Measurements from ENCODE around the gene GTPBP8.

The GTPBP8 gene

GRCh38 chr3:112967828-112968227 lies 23.0 kb upstream of the GTPBP8 start:
- no peaks in the 10 kb centered on the region for H3K9me3 ChIP-seq (ENCODE audit: low read depth, low read length)
- TF ChIP-seq POLR2AphosphoS5 (IDR thresholded peaks at IDR 0.05; ENCODE audit: borderline replicate concordance, low read depth, low read length) (no peak), EZH2 (IDR thresholded peaks at IDR 0.05) (no peak), FOXP2 (optimal IDR thresholded peaks at IDR 0.05; ENCODE audit: control extremely low read depth, extremely low read length, insufficient read depth) (no peak)
- H3K9ac ChIP-seq (ENCODE audit: insufficient read length) = no peak overlapping the region
- no peak overlapping the region for H3K4me3 ChIP-seq
- H3K36me3 ChIP-seq (ENCODE audit: insufficient read depth, low read length) = no peaks in the 10 kb centered on the region
- DNase-seq (ENCODE audit: low read depth, low spot score) = no peak
- H3K27ac ChIP-seq = no peak overlapping the region

DNA sequence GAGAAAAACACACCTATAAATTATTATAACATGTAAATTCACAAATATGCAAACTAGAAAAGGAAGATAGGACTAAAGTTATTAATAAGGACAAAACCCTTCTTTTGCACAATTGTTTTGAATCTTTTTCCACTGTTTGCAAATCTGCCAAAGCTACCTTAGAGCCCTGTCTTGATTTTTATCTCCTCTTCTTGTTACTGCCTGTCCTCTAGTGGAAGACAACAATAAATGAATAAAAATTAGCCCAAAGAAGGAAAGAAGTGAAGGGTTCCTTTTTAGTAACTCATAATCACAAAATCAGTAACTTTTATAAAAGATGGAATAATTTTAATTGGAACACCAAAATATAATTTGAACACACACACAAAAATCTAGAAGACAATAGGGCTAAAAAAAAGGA lies 18.6 kb upstream of the GTPBP8 start:
- H3K9ac ChIP-seq (ENCODE audit: insufficient read length) = no peak overlapping the region
- TF ChIP-seq FOXP2 (optimal IDR thresholded peaks at IDR 0.05; ENCODE audit: control extremely low read depth, extremely low read length, insufficient read depth) (no peak), POLR2AphosphoS5 (IDR thresholded peaks at IDR 0.05; ENCODE audit: borderline replicate concordance, low read depth, low read length) (no peak), EZH2 (IDR thresholded peaks at IDR 0.05) (no peak)
- H3K4me3 ChIP-seq = no peak overlapping the region
- no peak for DNase-seq (ENCODE audit: low read depth, low spot score)
- H3K9me3 ChIP-seq (ENCODE audit: low read depth, low read length) = no peaks in the 10 kb centered on the region
- H3K36me3 ChIP-seq (ENCODE audit: insufficient read depth, low read length) = no peaks in the 10 kb centered on the region
- no peak overlapping the region for H3K27ac ChIP-seq

- Histone ChIP-seq H3K9me3 (ENCODE audit: low read depth, low read length) (no peaks in the 10 kb centered on the region), H3K27ac (no peak overlapping the region), H3K4me3 (peak overlapping the region; percentile 34; the same call in 1 of the 2 replicates), H3K9ac (ENCODE audit: insufficient read length) (no peak overlapping the region), H3K36me3 (ENCODE audit: insufficient read depth, low read length) (no peaks in the 10 kb centered on the region)
- TF ChIP-seq EZH2 (IDR thresholded peaks at IDR 0.05) (no peak), FOXP2 (optimal IDR thresholded peaks at IDR 0.05; ENCODE audit: control extremely low read depth, extremely low read length, insufficient read depth) (no peak), POLR2AphosphoS5 (IDR thresholded peaks at IDR 0.05; ENCODE audit: borderline replicate concordance, low read depth, low read length) (no peak)
- no peak for DNase-seq (ENCODE audit: low read depth, low spot score)
Measured at GRCh38 chr3:112973325-112974177, 17.2 kb upstream of the GTPBP8 start.

- Histone ChIP-seq H3K27ac (no peak overlapping the region), H3K36me3 (ENCODE audit: insufficient read depth, low read length) (no peaks in the 10 kb centered on the region), H3K4me3 (peak overlapping the region; percentile 34), H3K9ac (ENCODE audit: insufficient read length) (no peak overlapping the region), H3K9me3 (ENCODE audit: low read depth, low read length) (no peaks in the 10 kb centered on the region)
- TF ChIP-seq EZH2 (IDR thresholded peaks at IDR 0.05) (no peak), FOXP2 (optimal IDR thresholded peaks at IDR 0.05; ENCODE audit: control extremely low read depth, extremely low read length, insufficient read depth) (no peak), POLR2AphosphoS5 (IDR thresholded peaks at IDR 0.05; ENCODE audit: borderline replicate concordance, low read depth, low read length) (no peak)
- no peak for DNase-seq (ENCODE audit: low read depth, low spot score)
Measured at GRCh38 chr3:112974178-112974517, 16.6 kb upstream of the GTPBP8 start.

DNA sequence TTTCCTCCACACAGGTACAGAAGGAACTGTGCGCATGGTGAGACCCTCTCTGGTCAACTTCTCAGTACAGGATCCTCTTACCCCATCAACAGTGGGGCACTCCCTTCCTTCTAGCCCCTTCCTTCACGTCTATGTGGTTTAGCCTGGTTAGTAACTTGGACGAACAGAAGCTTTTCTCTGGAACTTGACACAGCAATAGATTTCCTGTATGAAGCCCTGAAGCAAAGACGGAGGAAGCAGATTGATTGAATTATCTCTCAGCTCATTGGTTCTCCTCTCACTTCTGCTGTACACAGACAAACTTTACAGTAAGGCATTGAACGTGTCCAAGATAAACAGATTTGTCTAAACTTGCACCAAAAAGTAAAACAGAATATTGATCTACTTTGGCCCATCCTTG lies 15.9 kb upstream of the GTPBP8 start, which contains the start of gene CD200R1:
Gene CD200R1 (minus strand): TSS at position 210 of the 400 bp plus-strand sequence. CDS start 246 bp downstream, outside the sequence.
- TF ChIP-seq FOXP2 (optimal IDR thresholded peaks at IDR 0.05; ENCODE audit: control extremely low read depth, extremely low read length, insufficient read depth) = peak; percentile 77
- no peak for TF ChIP-seq POLR2AphosphoS5 (IDR thresholded peaks at IDR 0.05; ENCODE audit: borderline replicate concordance, low read depth, low read length)
- Histone ChIP-seq H3K4me3 (peak within 1 kb of the TSS; percentile 42), H3K9me3 (ENCODE audit: low read depth, low read length) (no peaks in the 10 kb centered on the region), H3K9ac (ENCODE audit: insufficient read length) (no peak within 1 kb of the TSS), H3K27ac (peak within 1 kb of the TSS; percentile 78), H3K36me3 (ENCODE audit: insufficient read depth, low read length) (no peaks in the 10 kb centered on the region)
- DNase-seq (ENCODE audit: low read depth, low spot score) = peak; percentile 30

DNA sequence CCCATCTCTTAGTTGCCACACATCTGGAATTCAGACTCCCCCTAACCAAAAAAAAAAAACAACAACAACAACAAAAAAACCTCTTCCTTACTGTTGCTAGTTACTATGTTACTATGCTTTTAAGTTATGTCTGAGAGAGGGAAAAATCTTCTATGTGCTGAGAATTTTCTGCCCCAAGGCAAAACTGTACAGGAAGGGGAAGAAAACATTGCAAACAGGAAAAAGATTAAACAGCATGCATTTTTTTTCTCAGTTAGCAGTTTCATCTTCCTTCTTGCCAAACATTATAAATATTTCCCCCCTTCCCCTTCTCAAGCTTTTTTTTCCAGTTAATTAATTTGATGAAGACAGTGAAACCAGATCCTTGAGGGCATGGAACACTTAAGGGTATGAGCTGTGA lies 14.8 kb upstream of the GTPBP8 start:
- TF ChIP-seq FOXP2 (optimal IDR thresholded peaks at IDR 0.05; ENCODE audit: control extremely low read depth, extremely low read length, insufficient read depth) (peak; percentile 72), POLR2AphosphoS5 (IDR thresholded peaks at IDR 0.05; ENCODE audit: borderline replicate concordance, low read depth, low read length) (peak; percentile 57; the same call in 1 of the 2 replicates), EZH2 (IDR thresholded peaks at IDR 0.05) (no peak)
- Histone ChIP-seq H3K36me3 (ENCODE audit: insufficient read depth, low read length) (no peaks in the 10 kb centered on the region), H3K9me3 (ENCODE audit: low read depth, low read length) (no peaks in the 10 kb centered on the region), H3K4me3 (peak overlapping the region; percentile 42), H3K27ac (peak overlapping the region; percentile 78), H3K9ac (ENCODE audit: insufficient read length) (no peak overlapping the region)
- DNase-seq (ENCODE audit: low read depth, low spot score) = peak; percentile 86

DNA sequence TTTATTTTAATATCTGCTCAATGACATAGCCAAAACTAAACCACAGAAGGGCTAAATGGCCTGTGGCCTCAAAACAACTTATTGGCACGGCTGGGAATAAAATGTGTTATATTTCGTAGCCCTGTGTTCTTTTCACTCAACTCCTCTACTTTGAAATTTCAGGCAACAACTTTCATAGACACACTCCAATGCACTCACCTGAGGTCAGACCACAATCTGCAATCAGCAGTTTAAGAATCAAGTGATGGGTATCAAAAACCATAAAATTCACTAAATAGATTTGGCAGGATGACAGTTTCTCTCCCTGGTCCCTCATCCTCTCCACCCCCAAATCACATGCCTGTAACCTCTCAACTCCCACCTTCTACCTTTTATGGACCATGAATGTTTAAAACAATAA lies 13.8 kb upstream of the GTPBP8 start:
- H3K27ac ChIP-seq = no peak overlapping the region
- no peaks in the 10 kb centered on the region for H3K9me3 ChIP-seq (ENCODE audit: low read depth, low read length)
- DNase-seq (ENCODE audit: low read depth, low spot score) = no peak
- H3K4me3 ChIP-seq = no peak overlapping the region
- no peaks in the 10 kb centered on the region for H3K36me3 ChIP-seq (ENCODE audit: insufficient read depth, low read length)
- H3K9ac ChIP-seq (ENCODE audit: insufficient read length) = no peak overlapping the region
- TF ChIP-seq EZH2 (IDR thresholded peaks at IDR 0.05) = no peak
- TF ChIP-seq FOXP2 (optimal IDR thresholded peaks at IDR 0.05; ENCODE audit: control extremely low read depth, extremely low read length, insufficient read depth) = no peak
- no peak for TF ChIP-seq POLR2AphosphoS5 (IDR thresholded peaks at IDR 0.05; ENCODE audit: borderline replicate concordance, low read depth, low read length)

DNA sequence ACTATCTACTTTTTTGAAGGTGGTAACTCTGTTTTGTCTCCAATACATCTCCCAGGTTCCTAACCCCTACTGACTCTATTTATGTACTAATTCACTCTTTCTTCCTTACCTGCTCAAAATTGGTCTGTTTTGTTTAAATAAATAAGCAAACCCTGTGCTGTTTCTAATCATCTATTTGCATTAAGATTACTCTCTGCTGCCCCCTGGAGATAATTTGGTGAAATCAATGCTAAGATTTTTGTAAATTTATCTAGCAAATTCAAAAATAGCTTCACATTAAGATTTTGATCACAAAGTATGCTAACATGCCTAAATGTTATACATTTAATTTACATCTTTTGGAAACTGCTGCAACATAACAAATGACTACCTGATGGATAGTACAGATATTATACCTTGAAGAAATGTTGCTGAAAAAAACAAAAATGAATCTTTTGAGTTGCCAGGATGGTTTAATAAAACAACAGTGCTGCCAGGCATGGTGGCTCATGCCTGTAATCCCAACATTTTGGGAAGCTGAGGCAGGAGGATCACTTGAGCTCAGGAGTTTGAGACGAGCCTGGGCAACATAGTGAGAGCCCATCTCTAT lies 11.4 kb upstream of the GTPBP8 start:
- H3K27ac ChIP-seq = no peak overlapping the region
- H3K36me3 ChIP-seq (ENCODE audit: insufficient read depth, low read length) = no peaks in the 10 kb centered on the region
- H3K4me3 ChIP-seq = no peak overlapping the region
- H3K9me3 ChIP-seq (ENCODE audit: low read depth, low read length) = no peaks in the 10 kb centered on the region
- no peak for DNase-seq (ENCODE audit: low read depth, low spot score)
- no peak for TF ChIP-seq EZH2 (IDR thresholded peaks at IDR 0.05)
- H3K9ac ChIP-seq (ENCODE audit: insufficient read length) = no peak overlapping the region
